ENCODE measurements around the gene DGKI. TPM values are rescaled to one million over a fixed set of nuclear protein-coding genes. Genes with fewer than 3 reads are reported as not detected.

DGKI gene
- total and polyA plus RNA-seq, 4 donors = 0.03 to 1.5 (median 0.33) TPM

GRCh38 chr7:137681657-137682562, 164.9 kb downstream of the DGKI start:
- H3K27ac ChIP-seq (ENCODE audit: low read depth in 1 of 2, low read length in 1 of 2) = peak overlapping the region in 1 of 2 donors; percentile 29
- no peaks in the 10 kb centered on the region for H3K36me3 ChIP-seq (ENCODE audit: control insufficient read depth in 4 of 4, insufficient read depth in 4 of 4, low read length in 4 of 4)
- 70 to 85% methylated on average over 7 of the region's 7 CpGs for WGBS, 2 donors
- no peak overlapping the region for H3K4me3 ChIP-seq
- no peaks in the 10 kb centered on the region for H3K4me1 ChIP-seq (ENCODE audit: control insufficient read depth in 5 of 5, insufficient read depth in 5 of 5, low read length in 5 of 5)
- H3K9ac ChIP-seq (ENCODE audit: insufficient read depth in 1 of 2, low read length in 2 of 2) = no peak overlapping the region
- DNase-seq (no peak), ATAC-seq (ENCODE audit: insufficient read depth, low FRiP score) (no peak)
- H3K9me3 ChIP-seq (ENCODE audit: control insufficient read depth in 4 of 4, insufficient read depth in 3 of 4, low read length in 3 of 4) = peaks cover 0 to 2% (median 0%) of the 10 kb centered on the region in 4 donors
- TF ChIP-seq CTCF (IDR thresholded peaks at IDR 0.05; ENCODE audit: control extremely low read depth, extremely low read depth) = no peak
- peaks cover 0 to 3% (median 0%) of the 10 kb centered on the region in 3 donors for H3K27me3 ChIP-seq (ENCODE audit: control insufficient read depth in 3 of 3, insufficient read depth in 3 of 3, low read length in 2 of 3)

- Histone ChIP-seq H3K27ac (ENCODE audit: low read depth in 1 of 2, low read length in 1 of 2) (no peak overlapping the region), H3K27me3 (ENCODE audit: control insufficient read depth in 3 of 3, insufficient read depth in 3 of 3, low read length in 2 of 3) (no peaks in the 10 kb centered on the region), H3K4me1 (ENCODE audit: control insufficient read depth in 5 of 5, insufficient read depth in 5 of 5, low read length in 5 of 5) (peaks cover 0 to 3% (median 0%) of the 10 kb centered on the region in 5 donors), H3K9me3 (ENCODE audit: control insufficient read depth in 4 of 4, insufficient read depth in 3 of 4, low read length in 3 of 4) (peaks cover 0 to 3% (median 0%) of the 10 kb centered on the region in 4 donors), H3K36me3 (ENCODE audit: control insufficient read depth in 4 of 4, insufficient read depth in 4 of 4, low read length in 4 of 4) (no peaks in the 10 kb centered on the region), H3K4me3 (no peak overlapping the region), H3K9ac (ENCODE audit: insufficient read depth in 1 of 2, low read length in 2 of 2) (no peak overlapping the region)
- 61 to 64% methylated on average over 11 of the region's 11 CpGs for WGBS, 2 donors
- ATAC-seq (ENCODE audit: insufficient read depth, low FRiP score) (no peak), DNase-seq (no peak)
- no peak for TF ChIP-seq CTCF (IDR thresholded peaks at IDR 0.05; ENCODE audit: control extremely low read depth, extremely low read depth)
Observed at GRCh38 chr7:137674551-137675409, 172.0 kb downstream of the DGKI start.

GRCh38 chr7:137674048-137674447, 172.7 kb downstream of the DGKI start:
- Histone ChIP-seq H3K9ac (ENCODE audit: insufficient read depth in 1 of 2, low read length in 2 of 2) (no peak overlapping the region), H3K27me3 (ENCODE audit: control insufficient read depth in 3 of 3, insufficient read depth in 3 of 3, low read length in 2 of 3) (no peaks in the 10 kb centered on the region), H3K36me3 (ENCODE audit: control insufficient read depth in 4 of 4, insufficient read depth in 4 of 4, low read length in 4 of 4) (no peaks in the 10 kb centered on the region), H3K9me3 (ENCODE audit: control insufficient read depth in 4 of 4, insufficient read depth in 3 of 4, low read length in 3 of 4) (peaks cover 0 to 3% (median 0%) of the 10 kb centered on the region in 4 donors), H3K4me3 (no peak overlapping the region), H3K4me1 (ENCODE audit: control insufficient read depth in 5 of 5, insufficient read depth in 5 of 5, low read length in 5 of 5) (peaks cover 0 to 3% (median 0%) of the 10 kb centered on the region in 5 donors), H3K27ac (ENCODE audit: low read depth in 1 of 2, low read length in 1 of 2) (no peak overlapping the region)
- DNase-seq (no peak), ATAC-seq (ENCODE audit: insufficient read depth, low FRiP score) (no peak)
- 79 to 81% methylated on average over 3 of the region's 3 CpGs for WGBS, 2 donors
- no peak for TF ChIP-seq CTCF (IDR thresholded peaks at IDR 0.05; ENCODE audit: control extremely low read depth, extremely low read depth)

Data from lung (tissue), 12 donors.